NCI-H2196 (cell line): ENCODE data around the gene DOCK3.

Experiments
- DNase-seq: peaks from one replicate; lab custom pipeline; 2025; ENCODE audit not compliant: unreplicated experiment; lab: John Stamatoyannopoulos, UW

The DOCK3 gene, protein sequence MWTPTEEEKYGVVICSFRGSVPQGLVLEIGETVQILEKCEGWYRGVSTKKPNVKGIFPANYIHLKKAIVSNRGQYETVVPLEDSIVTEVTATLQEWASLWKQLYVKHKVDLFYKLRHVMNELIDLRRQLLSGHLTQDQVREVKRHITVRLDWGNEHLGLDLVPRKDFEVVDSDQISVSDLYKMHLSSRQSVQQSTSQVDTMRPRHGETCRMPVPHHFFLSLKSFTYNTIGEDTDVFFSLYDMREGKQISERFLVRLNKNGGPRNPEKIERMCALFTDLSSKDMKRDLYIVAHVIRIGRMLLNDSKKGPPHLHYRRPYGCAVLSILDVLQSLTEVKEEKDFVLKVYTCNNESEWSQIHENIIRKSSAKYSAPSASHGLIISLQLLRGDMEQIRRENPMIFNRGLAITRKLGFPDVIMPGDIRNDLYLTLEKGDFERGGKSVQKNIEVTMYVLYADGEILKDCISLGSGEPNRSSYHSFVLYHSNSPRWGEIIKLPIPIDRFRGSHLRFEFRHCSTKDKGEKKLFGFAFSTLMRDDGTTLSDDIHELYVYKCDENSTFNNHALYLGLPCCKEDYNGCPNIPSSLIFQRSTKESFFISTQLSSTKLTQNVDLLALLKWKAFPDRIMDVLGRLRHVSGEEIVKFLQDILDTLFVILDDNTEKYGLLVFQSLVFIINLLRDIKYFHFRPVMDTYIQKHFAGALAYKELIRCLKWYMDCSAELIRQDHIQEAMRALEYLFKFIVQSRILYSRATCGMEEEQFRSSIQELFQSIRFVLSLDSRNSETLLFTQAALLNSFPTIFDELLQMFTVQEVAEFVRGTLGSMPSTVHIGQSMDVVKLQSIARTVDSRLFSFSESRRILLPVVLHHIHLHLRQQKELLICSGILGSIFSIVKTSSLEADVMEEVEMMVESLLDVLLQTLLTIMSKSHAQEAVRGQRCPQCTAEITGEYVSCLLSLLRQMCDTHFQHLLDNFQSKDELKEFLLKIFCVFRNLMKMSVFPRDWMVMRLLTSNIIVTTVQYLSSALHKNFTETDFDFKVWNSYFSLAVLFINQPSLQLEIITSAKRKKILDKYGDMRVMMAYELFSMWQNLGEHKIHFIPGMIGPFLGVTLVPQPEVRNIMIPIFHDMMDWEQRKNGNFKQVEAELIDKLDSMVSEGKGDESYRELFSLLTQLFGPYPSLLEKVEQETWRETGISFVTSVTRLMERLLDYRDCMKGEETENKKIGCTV (N-terminal part only)

DNA sequence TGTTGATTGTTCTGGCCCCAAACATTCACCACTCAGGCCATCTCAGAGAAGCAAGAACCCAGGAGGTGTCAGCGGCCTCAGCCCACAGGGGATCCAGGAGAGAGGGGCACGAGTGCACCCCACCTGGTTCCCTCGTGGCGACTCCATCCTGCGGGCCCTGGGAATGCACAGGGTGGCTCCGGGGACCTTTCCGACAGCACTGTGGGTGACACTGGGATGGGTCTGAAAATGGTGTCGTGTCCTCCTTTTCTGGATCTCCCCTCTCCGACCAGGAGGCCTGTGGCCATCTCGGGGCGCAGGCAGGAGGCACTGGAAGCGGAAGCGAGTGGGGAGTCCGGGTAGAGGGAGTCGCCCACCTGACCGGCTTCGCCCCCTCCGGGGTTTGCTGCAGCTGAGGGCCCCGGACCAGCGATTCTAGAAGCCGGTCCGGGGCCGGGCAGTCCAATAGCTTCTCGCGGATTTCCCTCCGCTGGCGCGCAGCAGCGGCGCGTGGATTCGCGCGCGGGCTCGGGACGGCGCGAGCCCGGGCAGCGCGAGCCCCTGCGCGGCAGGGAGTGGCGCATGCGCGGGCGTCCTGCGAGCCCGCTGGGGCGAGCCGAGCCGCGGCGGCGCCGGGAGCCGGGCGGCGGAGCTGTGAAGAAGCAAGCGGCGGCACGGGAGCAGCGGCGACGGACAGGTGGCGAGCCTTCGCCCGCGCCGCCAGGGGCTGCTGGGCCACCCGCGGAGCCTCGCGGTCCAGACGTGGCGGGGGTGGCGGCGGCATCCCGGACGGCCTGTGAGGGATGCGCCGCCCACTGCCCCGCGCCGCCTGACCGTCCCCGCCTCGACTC is at the start of gene DOCK3:
DOCK3 (plus strand) TSS at position 579 of the 830 bp plus-strand sequence. CDS start 337 bp downstream, outside the sequence.
- DNase-seq, result peak; percentile 46

DNA sequence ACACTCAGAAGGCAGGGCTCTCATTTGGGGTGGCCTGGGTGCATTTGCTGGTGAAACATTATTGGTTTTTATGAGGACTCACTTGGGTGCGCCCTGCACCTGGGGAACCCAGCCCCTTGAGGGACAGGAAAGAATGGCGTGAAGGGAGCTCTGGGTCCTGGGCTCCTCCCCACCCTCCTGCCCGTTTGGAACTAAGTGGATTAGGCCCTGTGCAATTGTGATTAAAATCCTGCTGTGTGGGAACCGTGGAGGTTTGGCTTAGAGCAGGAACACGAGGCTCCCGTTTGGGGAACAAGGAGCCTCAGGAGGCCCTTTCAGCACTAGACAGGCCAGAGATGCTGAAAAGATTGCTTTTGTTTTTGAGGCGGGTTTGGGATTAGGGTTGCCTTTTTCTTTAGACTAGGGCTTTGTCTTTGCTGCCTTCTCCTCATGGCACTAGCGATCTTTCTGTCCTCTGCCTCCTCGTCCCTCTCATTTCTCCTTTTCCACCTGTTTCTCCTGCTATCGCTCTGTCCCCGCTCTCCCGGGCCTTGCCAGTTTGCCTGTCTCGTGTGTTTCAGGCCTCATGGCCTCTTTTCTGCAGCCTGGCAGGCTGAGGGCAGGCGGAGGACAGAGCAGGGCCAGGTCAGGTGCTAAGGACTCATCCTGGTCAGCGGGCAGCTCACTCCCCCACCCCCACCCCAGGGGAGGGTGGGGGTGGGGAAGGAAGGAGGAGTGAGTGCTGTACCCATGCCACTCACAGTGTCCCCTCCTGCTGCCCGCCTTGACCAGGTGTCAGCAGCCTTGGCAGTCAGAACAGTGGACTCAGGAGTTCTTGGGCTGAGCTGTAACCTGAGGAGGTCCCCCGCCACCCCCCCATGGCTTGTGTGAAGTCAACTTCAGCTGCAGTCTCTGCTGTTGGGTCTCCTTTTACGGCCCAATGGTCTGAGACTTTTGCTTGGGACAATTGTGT is 49.2 kb upstream of the DOCK3 start:
- no peak for DNase-seq

DNA sequence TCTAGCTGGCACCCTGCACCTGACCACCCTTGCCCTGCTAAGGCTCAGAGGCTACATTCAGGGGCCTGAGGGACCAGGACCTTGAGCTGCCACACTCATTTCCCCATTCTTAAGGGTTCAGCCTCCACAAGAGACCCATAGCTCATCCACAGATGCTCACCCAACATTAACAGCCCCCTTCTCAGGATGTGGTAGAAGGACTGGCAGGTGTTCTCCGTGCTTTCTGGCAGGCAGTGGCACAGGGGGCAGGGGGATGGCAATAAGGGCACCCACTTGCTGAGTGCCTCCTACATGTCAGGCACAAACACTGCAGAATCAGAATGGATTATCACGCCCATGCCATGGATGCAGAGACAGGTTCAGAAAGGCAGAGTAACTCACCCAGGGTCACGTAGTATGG is 48.3 kb upstream of the DOCK3 start:
- DNase-seq, result no peak

DNA sequence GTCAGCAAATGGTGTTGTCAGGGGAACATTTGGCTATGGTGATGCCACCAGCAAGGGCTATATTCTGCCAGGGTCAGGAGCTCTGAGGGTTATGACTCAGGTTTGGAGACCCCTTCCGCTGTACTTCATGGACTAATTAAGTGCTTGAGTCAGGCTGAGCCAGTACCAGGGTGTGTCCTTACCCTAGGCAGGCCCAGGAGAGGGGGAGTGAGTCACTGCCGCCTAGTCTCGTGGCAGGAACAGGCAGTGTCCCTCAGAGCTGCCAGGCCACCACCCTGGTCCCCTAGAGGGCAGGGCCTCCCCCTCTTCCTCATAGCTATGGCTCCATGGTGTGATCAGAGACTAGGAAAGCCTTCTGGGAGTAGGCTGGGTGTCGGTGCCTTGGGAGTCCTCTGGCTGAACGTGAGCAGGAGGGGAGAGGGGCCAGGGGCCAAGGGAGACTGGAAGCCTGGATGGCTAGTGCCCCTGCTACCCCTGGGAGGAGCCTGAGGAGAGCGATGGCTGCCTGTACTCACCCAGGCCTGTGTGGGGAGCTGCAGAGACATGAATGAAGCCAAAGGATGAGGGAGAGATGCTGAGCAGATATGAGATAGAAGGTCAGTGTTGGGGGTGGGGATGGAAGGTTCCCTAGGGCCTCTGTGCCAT is 47.2 kb upstream of the DOCK3 start:
- DNase-seq, result peak; percentile 37

DNA sequence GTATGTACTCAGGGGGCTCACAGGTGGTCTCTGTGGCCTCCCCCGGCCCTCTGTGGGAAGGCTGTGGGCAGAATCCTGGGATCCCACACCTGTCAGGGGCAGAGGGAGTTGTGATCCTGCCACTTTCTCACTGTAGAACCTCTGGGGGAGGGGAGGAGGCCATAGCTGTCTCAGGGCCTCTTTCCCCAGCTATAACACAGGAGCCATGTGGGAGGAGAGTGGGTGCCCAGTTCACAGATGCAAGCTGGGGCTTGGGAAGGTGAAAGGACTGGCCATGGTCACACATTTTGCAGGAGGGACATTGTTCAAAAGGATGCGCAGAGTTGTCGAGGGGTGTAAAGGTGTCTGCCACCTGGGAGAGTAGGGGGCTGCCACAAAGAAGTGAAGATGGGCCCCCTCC is 46.1 kb upstream of the DOCK3 start:
- DNase-seq, result no peak

DNA sequence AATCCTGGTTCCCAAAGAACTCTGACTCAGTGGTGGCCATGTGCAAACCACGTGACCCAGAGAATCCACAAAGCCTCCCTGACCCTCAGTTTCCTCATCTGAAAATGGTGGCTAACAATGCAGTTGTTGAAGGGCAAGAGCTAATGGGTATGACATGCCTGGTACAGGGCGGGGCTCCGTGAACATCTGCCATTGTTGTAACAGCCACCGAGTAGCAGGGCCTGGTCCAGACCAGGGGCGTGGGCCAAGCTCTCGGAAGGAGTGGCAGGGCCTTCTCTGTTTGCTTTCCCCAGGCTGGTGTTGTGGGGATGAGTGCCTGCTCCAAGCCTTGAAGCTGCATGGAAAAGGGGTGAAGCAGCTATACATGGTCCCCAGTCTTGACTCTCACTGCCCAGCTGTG is 44.3 kb upstream of the DOCK3 start:
- DNase-seq, result no peak

DNA sequence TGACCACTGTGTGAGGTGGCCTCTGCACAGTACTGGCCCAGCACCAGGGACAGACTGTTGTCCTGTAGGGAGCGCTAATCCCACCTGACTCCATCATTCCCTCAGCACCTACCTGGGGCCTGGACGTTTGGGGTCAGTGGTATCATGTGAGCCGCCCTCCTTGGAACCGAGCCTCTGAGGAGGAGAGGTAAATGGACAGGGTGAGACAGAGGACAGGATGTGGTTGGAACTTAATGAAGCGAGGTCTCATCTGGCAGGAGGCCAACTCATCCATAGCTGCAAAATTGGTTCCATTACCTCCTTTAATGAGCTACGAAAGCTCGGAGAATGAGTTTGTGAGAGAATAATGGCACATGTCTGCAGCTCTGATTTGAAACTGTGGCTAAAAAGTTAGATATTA is 43.9 kb upstream of the DOCK3 start:
- DNase-seq, result peak; percentile 44

DNA sequence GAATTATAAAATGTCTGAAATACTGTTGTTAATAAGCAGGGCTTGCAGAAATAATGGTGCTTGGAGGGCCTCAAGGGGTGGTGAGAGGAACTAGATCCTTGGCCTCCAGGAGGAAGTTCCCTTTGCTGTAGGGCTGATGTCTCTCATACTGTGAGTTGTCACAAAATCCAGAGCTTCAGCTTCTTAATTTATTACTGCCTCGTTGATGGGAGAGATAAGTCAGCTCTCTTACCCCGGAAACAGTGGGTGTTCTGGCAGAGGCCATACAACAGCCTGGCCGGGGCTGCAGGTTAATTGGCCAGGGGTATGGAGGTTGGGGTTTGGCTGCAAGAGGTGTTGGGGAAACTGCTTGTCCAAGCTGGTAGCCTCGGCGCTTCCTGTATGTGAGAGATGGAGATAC is 42.3 kb upstream of the DOCK3 start:
- DNase-seq, result no peak

DNA sequence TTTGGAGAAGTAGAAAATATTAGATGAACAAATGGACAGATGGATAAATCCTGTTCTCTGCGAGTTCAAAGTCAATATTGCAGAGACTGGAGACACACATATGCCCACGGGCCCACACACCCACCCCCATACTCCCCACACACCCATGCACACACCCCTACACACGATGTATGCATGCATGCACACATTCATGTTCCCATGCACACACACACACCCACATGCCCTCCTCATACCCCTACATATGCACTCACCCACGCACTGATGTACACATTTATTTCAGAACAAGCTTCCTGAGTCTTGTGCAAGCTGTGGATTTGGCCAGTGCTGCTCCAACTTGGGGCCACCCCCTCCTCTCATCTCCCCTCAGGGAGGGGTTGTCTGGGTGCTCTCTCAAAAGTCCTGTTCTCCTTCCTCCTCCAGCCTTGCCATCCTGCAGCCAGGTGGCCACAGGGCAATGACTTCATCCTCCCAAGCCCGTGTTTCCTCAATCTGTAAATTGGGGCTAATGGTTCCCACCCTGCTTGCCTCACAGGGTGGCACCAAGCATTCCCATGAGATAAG is 41.4 kb upstream of the DOCK3 start:
- no peak for DNase-seq

DNA sequence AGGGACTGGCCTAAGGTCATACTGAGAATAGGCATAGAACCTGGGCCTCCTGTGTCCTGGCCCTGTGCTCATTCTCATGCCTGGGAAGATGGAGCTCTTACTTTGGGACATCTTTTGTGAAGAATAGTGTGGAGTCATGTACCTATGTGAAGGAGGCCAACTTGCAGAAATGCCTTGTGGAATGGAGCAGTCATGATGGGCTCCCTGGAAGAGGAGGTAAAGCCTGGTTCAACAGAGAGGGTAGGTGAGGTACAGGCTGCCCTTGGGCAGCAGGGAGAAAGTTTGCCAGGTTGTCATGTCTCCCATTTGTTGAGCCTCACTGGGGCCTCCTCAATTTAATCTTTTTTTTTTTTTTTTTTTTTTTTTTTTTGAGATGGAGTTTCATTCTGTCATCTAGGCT is 39.7 kb upstream of the DOCK3 start:
- no peak for DNase-seq

DNA sequence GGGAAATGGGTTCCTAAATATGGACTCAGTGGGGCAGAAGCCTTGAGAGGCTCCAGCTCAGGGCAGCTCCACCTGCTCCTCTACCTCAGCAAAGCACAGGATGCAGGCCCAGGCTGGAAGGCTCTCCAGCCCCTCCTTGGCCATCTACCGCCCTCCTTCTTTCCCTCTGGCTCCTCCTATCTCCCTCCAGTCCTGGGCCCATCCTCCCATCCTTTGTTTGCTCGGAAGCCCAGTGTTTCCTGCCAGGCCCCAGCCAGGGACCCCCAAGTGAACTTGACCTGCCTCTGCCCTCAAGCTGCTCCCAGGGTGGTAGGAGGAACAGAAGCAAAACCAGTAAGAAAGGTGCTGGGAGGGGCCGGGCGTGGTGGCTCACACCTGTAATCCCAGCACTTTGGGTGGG is 37.7 kb upstream of the DOCK3 start:
- DNase-seq, result no peak

DNA sequence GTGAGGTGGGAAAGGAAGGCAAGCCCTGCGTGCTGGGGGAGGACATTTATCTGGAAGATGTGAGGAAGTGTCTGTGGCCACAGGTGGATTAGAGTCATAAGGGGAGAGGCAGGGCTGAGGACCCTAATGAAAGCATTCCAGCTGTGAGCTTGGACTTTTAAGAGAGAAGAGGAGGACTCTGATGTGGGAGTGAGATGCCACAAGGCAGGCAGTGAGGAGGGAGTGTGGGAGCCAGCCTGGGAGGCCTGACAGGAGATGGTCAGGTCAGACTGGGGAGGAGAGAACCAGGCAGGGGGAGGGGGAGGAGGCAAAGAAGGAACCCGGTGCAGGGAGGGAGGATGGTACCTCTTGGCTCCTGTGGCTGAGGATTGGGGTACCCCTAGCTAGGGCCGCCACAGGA is 36.8 kb upstream of the DOCK3 start:
- no peak for DNase-seq

DNA sequence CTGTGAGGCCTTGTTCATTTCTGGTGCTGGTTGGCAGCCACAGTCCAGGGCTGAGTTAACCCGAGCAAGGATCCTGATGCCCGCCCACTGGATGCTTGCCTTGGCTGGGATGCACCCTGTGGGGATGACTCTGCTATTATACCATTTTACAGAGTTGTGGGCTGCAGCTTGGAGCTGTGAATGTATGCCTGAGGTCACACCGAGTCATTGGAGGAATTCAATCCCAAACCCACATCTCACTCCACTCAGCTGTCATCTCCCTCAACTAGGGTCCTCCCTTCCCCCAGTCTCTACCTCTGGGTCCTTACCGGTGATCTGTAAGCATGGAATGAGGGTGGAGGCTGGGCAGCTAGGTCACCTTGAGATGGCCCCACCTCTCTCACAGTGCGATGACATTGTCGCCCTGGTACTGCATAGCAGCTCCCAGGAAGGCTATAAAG is 35.7 kb upstream of the DOCK3 start:
- DNase-seq, result no peak

DNA sequence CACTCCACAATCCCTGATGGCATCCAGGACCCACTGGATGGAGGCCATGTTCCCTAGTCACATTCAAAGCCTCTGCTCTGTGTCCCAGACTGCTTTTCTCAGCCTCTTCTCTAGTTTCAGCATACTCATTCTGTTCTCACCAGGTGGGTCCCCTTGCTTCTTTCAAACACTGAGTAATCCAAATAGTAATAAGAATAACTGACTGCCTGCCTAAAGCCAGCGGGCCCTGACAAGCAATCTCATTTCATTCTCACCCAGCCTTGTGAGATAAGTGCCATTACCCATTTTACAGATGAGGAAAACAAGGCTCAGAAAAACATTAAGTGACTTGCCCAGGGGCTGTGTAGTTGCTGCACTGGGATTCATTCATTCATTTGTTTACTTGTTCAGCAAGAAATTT is 32.3 kb upstream of the DOCK3 start:
- DNase-seq, result no peak

DNA sequence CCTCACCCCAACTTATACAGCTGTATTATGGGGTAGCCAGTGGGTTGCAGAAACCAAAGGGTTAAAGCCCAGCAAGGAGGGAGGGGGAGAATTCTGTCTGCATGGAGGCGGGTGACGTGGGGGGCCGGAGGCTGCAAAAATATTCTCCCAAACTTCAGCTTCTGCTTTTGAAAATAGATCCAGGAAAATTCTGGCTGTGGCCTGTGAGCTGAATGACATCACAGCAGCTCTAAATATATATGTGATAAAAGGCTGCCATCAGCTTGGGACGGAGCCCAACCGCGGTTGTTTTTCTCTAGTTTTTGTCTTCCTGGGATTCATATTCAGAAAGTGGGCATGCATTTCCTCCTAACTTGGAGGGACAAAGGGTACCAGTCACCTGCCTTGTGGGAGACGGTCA is 30.2 kb upstream of the DOCK3 start:
- no peak for DNase-seq

DNA sequence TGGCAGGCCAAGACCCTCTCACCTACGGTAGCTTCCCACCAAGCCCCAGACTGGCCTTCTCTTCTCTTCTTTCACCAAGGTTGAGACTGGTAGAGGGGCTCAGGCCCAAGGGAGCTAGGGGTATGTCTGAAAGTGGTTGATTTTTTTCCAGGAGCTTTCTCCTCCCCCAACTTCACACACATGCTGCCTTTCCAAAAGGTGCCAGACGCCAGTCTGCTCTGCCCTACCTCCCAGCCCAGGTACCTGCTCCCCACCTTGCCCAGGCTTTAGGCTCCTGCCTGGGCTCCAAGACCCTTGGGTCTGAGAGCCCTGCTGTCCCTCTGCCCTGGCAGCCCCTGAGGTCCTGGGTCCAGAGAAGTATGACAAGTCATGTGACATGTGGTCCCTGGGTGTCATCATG is 29.3 kb upstream of the DOCK3 start:
- no peak for DNase-seq

DNA sequence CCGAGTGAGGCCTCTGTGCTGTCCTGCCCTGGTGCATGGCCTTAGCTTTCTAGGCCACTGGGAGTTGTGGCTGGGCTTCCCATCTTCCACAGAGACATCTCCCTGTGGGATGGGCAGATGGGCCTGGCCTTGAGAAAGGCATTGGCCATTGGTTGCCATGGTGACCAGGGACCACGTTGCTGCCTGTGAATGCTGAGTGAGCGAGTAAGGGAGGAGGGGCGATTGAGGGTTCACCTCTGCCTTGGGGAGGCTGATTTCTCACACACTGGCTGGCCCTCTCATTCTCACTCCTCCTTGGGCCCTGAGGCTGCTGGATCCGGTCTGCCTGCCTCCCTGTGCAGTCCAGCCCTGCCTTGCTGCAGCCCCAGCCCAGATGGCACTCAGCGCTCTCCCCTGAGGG is 26.4 kb upstream of the DOCK3 start:
- DNase-seq, result no peak

DNA sequence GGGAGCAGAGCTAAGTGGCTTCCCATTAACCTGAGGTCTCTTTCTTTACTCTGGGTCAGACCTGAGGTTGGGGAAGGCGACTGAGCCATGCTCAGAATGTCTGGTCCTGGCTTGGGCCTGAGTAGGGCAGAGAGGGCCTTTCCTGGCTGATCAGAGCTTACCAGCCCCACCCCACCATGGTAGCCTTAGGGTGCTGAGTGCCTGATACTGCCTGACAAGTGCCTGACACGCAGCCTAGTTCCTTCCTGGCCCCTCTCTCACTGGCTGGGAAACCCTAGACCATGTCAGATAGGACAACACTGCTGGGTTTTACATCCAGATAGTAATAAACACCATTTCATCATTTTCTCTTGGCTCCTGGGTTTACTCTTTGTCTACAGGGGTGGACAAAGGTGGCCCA is 25.8 kb upstream of the DOCK3 start:
- no peak for DNase-seq
